Right atrium auricular region (tissue), 2 donors: ENCODE results near the gene ADGB. TPM values are rescaled to one million over a fixed set of nuclear protein-coding genes. Genes with fewer than 3 reads are reported as not detected.

Experiments
- DNase-seq: peaks from one replicate; pipeline ENCODE4 v3.0.0-alpha.2; 2019; ENCODE audit warnings: low spot score
- H3K27ac ChIP-seq, 2 donors: fragments of 200-600 bp; sonication (generic); 1 replicate in 1 of 2; 2 replicates in 1 of 2; pipeline ENCODE4 v1.5.1; 2016 to 2019
- H3K27me3 ChIP-seq, 2 donors: fragments of 200-600 bp; sonication (generic); one replicate each; pipeline versions ENCODE4 v1.5.1 to v1.6.0; 2017 to 2019
- H3K36me3 ChIP-seq: fragments of 200-600 bp; sonication (generic); one replicate; pipeline ENCODE4 v1.5.1; 2016
- H3K4me1 ChIP-seq, 2 donors: fragments of 200-600 bp; sonication (generic); one replicate each; pipeline versions ENCODE4 v1.5.1 to v1.6.0; 2017 to 2019
- H3K4me3 ChIP-seq, 2 donors: fragments of 200-600 bp; sonication (generic); 1 replicate in 1 of 2; 2 replicates in 1 of 2; pipeline ENCODE4 v1.5.1; 2017 to 2019; ENCODE audit warnings: mild to moderate bottlenecking in 1 of 2, moderate library complexity in 1 of 2
- H3K9me3 ChIP-seq, 2 donors: fragments of 200-600 bp; sonication (generic); one replicate each; pipeline ENCODE4 v1.5.1; 2019
- total RNA-seq, 2 donors: library from RNA; depleted of rRNA; stranded (reverse); fragments of >200 nt; gene quantifications; one replicate each; pipeline ENCODE4 v1.1.0, GENCODE V29; 2016
- TF ChIP-seq, protein P1 (sequence below), 2 donors: fragments of 200-600 bp; sonication (generic); IDR thresholded peaks; one replicate each; pipeline ENCODE4 v1.5.1; 2019; ENCODE audit warnings: antibody characterized with exemption in 2 of 2

The ADGB gene
- total RNA-seq, 2 donors from 2014 or later, result not detected

GRCh38 chr6:146739696-146740095, 140.9 kb downstream of the ADGB start:
- no peak overlapping the region for H3K4me3 ChIP-seq
- H3K4me1 ChIP-seq, result no peaks in the 10 kb centered on the region
- no peak for DNase-seq
- no peaks in the 10 kb centered on the region for H3K27me3 ChIP-seq
- no peaks in the 10 kb centered on the region for H3K9me3 ChIP-seq
- TF ChIP-seq, protein P1, sequence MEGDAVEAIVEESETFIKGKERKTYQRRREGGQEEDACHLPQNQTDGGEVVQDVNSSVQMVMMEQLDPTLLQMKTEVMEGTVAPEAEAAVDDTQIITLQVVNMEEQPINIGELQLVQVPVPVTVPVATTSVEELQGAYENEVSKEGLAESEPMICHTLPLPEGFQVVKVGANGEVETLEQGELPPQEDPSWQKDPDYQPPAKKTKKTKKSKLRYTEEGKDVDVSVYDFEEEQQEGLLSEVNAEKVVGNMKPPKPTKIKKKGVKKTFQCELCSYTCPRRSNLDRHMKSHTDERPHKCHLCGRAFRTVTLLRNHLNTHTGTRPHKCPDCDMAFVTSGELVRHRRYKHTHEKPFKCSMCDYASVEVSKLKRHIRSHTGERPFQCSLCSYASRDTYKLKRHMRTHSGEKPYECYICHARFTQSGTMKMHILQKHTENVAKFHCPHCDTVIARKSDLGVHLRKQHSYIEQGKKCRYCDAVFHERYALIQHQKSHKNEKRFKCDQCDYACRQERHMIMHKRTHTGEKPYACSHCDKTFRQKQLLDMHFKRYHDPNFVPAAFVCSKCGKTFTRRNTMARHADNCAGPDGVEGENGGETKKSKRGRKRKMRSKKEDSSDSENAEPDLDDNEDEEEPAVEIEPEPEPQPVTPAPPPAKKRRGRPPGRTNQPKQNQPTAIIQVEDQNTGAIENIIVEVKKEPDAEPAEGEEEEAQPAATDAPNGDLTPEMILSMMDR (IDR thresholded peaks at IDR 0.05), result no peak
- H3K36me3 ChIP-seq, result no peaks in the 10 kb centered on the region
- no peak overlapping the region for H3K27ac ChIP-seq

GRCh38 chr6:146741609-146742008, 142.8 kb downstream of the ADGB start:
- H3K27me3 ChIP-seq, result no peaks in the 10 kb centered on the region
- no peak for DNase-seq
- TF ChIP-seq, protein P1 (IDR thresholded peaks at IDR 0.05), result no peak
- no peaks in the 10 kb centered on the region for H3K9me3 ChIP-seq
- H3K4me1 ChIP-seq, result no peaks in the 10 kb centered on the region
- no peaks in the 10 kb centered on the region for H3K36me3 ChIP-seq
- no peak overlapping the region for H3K27ac ChIP-seq
- no peak overlapping the region for H3K4me3 ChIP-seq

- Histone ChIP-seq H3K27me3 (no peaks in the 10 kb centered on the region), H3K4me3 (no peak overlapping the region), H3K27ac (no peak overlapping the region), H3K9me3 (no peaks in the 10 kb centered on the region), H3K36me3 (no peaks in the 10 kb centered on the region), H3K4me1 (no peaks in the 10 kb centered on the region)
- TF ChIP-seq, protein P1 (IDR thresholded peaks at IDR 0.05), result no peak
- DNase-seq, result no peak
Observed at GRCh38 chr6:146753306-146753705, 154.5 kb downstream of the ADGB start.

- Histone ChIP-seq H3K27me3 (no peaks in the 10 kb centered on the region), H3K9me3 (no peaks in the 10 kb centered on the region), H3K4me3 (no peak overlapping the region), H3K27ac (no peak overlapping the region), H3K36me3 (no peaks in the 10 kb centered on the region), H3K4me1 (no peaks in the 10 kb centered on the region)
- TF ChIP-seq, protein P1 (IDR thresholded peaks at IDR 0.05), result no peak
- DNase-seq, result no peak
Observed at GRCh38 chr6:146767632-146768031, 168.9 kb downstream of the ADGB start.

GRCh38 chr6:146768722-146769121, 169.9 kb downstream of the ADGB start:
- Histone ChIP-seq H3K4me3 (no peak overlapping the region), H3K27ac (no peak overlapping the region), H3K36me3 (no peaks in the 10 kb centered on the region), H3K27me3 (no peaks in the 10 kb centered on the region), H3K4me1 (no peaks in the 10 kb centered on the region), H3K9me3 (no peaks in the 10 kb centered on the region)
- TF ChIP-seq, protein P1 (IDR thresholded peaks at IDR 0.05), result no peak
- DNase-seq, result no peak

- H3K27ac ChIP-seq, result peak overlapping the region in 1 of 2 donors; percentile 74
- no peaks in the 10 kb centered on the region for H3K4me1 ChIP-seq
- H3K27me3 ChIP-seq, result no peaks in the 10 kb centered on the region
- DNase-seq, result no peak
- TF ChIP-seq, protein P1 (IDR thresholded peaks at IDR 0.05), result no peak
- H3K9me3 ChIP-seq, result no peaks in the 10 kb centered on the region
- no peaks in the 10 kb centered on the region for H3K36me3 ChIP-seq
- H3K4me3 ChIP-seq, result no peak overlapping the region
Observed at GRCh38 chr6:146770275-146770964, 171.6 kb downstream of the ADGB start.
